ENCODE data around the gene CCNYL1. TPM values are rescaled to one million over a fixed set of nuclear protein-coding genes. Genes with fewer than 3 reads are reported as not detected.
"Not testable (repeated sequence)": the region's sequence is repeated elsewhere in the genome, so short reads cannot be mapped to it uniquely, and the experiment has no call there.

The CCNYL1 gene
- total RNA-seq, 2 experiments from 2014 or later, result 6.1 to 6.3 TPM

GRCh38 chr2:207683879-207684627, 27.4 kb upstream of the CCNYL1 start:
- no peak overlapping the region for H3K4me3 Mint-ChIP-seq
- H3K9me3 Mint-ChIP-seq (ENCODE audit: insufficient read depth), result no peaks in the 10 kb centered on the region
- DNase-seq (no peak), ATAC-seq (no peak)
- H3K4me1 Mint-ChIP-seq (ENCODE audit: low read depth), result no peaks in the 10 kb centered on the region
- H3K27me3 Mint-ChIP-seq (ENCODE audit: low read depth), result peaks cover 8% of the 10 kb centered on the region
- CTCF ChIA-PET, result interaction anchor here (0.8 to 1.3 kb wide), 4 partner anchors 8 to 388 kb away, joined by 3 to 4 read pairs (median 3); no protein-coding TSS in a partner anchor
- H3K27ac Mint-ChIP-seq, result no peak overlapping the region
- H3K36me3 Mint-ChIP-seq (ENCODE audit: low read depth), result no peaks in the 10 kb centered on the region
- POLR2A ChIA-PET, result no interaction called here

GRCh38 chr2:207686812-207687211, 24.6 kb upstream of the CCNYL1 start:
- H3K4me1 Mint-ChIP-seq (ENCODE audit: low read depth), result no peaks in the 10 kb centered on the region
- H3K36me3 Mint-ChIP-seq (ENCODE audit: low read depth), result no peaks in the 10 kb centered on the region
- POLR2A ChIA-PET, result no interaction called here
- CTCF ChIA-PET, result no interaction called here
- H3K9me3 Mint-ChIP-seq (ENCODE audit: insufficient read depth), result no peaks in the 10 kb centered on the region
- H3K4me3 Mint-ChIP-seq, result no peak overlapping the region
- ATAC-seq (no peak), DNase-seq (no peak)
- no peak overlapping the region for H3K27ac Mint-ChIP-seq
- no peaks in the 10 kb centered on the region for H3K27me3 Mint-ChIP-seq (ENCODE audit: low read depth)

GRCh38 chr2:207688597-207688996, 22.8 kb upstream of the CCNYL1 start:
- ATAC-seq, result no peak
- no peak overlapping the region for H3K4me3 Mint-ChIP-seq

GRCh38 chr2:207690845-207691461, 20.5 kb upstream of the CCNYL1 start:
- H3K36me3 Mint-ChIP-seq (ENCODE audit: low read depth); H3K9me3 Mint-ChIP-seq (ENCODE audit: insufficient read depth); H3K4me3 Mint-ChIP-seq; DNase-seq; H3K27me3 Mint-ChIP-seq (ENCODE audit: low read depth); H3K27ac Mint-ChIP-seq; ATAC-seq; H3K4me1 Mint-ChIP-seq (ENCODE audit: low read depth): not testable (repeated sequence)
- POLR2A ChIA-PET, result interaction anchor here (1.2 kb wide), 1 partner anchor 20 kb away, joined by 3 read pairs; the partner anchor contains the start of gene CCNYL1
- CTCF ChIA-PET, result interaction anchor here (1.2 to 1.9 kb wide), 2 partner anchors 15 to 57 kb away, joined by 3 to 4 read pairs; no protein-coding TSS in a partner anchor

More at GRCh38 chr2:207688597-207688996, 22.8 kb upstream of the CCNYL1 start:
- Mint-ChIP-seq H3K9me3 (ENCODE audit: insufficient read depth) (no peaks in the 10 kb centered on the region), H3K27ac (no peak overlapping the region), H3K4me1 (ENCODE audit: low read depth) (no peaks in the 10 kb centered on the region), H3K27me3 (ENCODE audit: low read depth) (no peaks in the 10 kb centered on the region), H3K36me3 (ENCODE audit: low read depth) (no peaks in the 10 kb centered on the region)
- CTCF ChIA-PET, result no interaction called here
- POLR2A ChIA-PET, result no interaction called here
- DNase-seq, result no peak

- no peak overlapping the region for H3K27ac Mint-ChIP-seq
- H3K9me3 Mint-ChIP-seq (ENCODE audit: insufficient read depth), result no peaks in the 10 kb centered on the region
- H3K27me3 Mint-ChIP-seq (ENCODE audit: low read depth), result peaks cover 2% of the 10 kb centered on the region
- peak; percentile 57 for DNase-seq
- no peaks in the 10 kb centered on the region for H3K4me1 Mint-ChIP-seq (ENCODE audit: low read depth)
- ChIA-PET POLR2A (interaction anchor here (1.3 kb wide), 1 partner anchor 67 kb away, joined by 3 read pairs; the partner anchor contains the start of gene METTL21A), CTCF (interaction anchor here (0.7 to 1.9 kb wide), 12 partner anchors 8 to 483 kb away, joined by 3 to 10 read pairs (median 3); partner anchors contain the start of gene CCNYL1)
- H3K4me3 Mint-ChIP-seq, result no peak overlapping the region
- H3K36me3 Mint-ChIP-seq (ENCODE audit: low read depth), result no peaks in the 10 kb centered on the region
- ATAC-seq, result peak; percentile 65
Observed at GRCh38 chr2:207692206-207693065, 19.0 kb upstream of the CCNYL1 start.

GRCh38 chr2:207693641-207694249, 17.7 kb upstream of the CCNYL1 start:
- H3K4me1 Mint-ChIP-seq (ENCODE audit: low read depth), result no peaks in the 10 kb centered on the region
- H3K36me3 Mint-ChIP-seq (ENCODE audit: low read depth), result no peaks in the 10 kb centered on the region
- DNase-seq (no peak), ATAC-seq (no peak)
- H3K27ac Mint-ChIP-seq, result no peak overlapping the region
- no peaks in the 10 kb centered on the region for H3K9me3 Mint-ChIP-seq (ENCODE audit: insufficient read depth)
- H3K4me3 Mint-ChIP-seq, result no peak overlapping the region
- H3K27me3 Mint-ChIP-seq (ENCODE audit: low read depth), result peaks cover 2% of the 10 kb centered on the region
- ChIA-PET CTCF (interaction anchor here (0.8 to 1.7 kb wide), 4 partner anchors 11 to 482 kb away, joined by 3 to 6 read pairs (median 4); partner anchors contain the start of gene CCNYL1), POLR2A (interaction anchor here (0.6 kb wide), 1 partner anchor 17 kb away, joined by 3 read pairs; the partner anchor contains the start of gene CCNYL1)

- Mint-ChIP-seq H3K36me3 (ENCODE audit: low read depth) (no peaks in the 10 kb centered on the region), H3K27me3 (ENCODE audit: low read depth) (peaks cover 2% of the 10 kb centered on the region), H3K9me3 (ENCODE audit: insufficient read depth) (no peaks in the 10 kb centered on the region), H3K4me3 (no peak overlapping the region), H3K4me1 (ENCODE audit: low read depth) (no peaks in the 10 kb centered on the region), H3K27ac (no peak overlapping the region)
- ChIA-PET POLR2A (no interaction called here), CTCF (no interaction called here)
- ATAC-seq, result no peak
- DNase-seq, result no peak
Observed at GRCh38 chr2:207694811-207695281, 16.6 kb upstream of the CCNYL1 start.

- Mint-ChIP-seq H3K27me3 (ENCODE audit: low read depth) (peaks cover 2% of the 10 kb centered on the region), H3K36me3 (ENCODE audit: low read depth) (no peaks in the 10 kb centered on the region), H3K9me3 (ENCODE audit: insufficient read depth) (no peaks in the 10 kb centered on the region), H3K4me3 (no peak overlapping the region), H3K4me1 (ENCODE audit: low read depth) (no peaks in the 10 kb centered on the region), H3K27ac (no peak overlapping the region)
- ATAC-seq (no peak), DNase-seq (no peak)
- CTCF ChIA-PET, result no interaction called here
- POLR2A ChIA-PET, result no interaction called here
Observed at GRCh38 chr2:207695293-207695692, 16.1 kb upstream of the CCNYL1 start.

- ATAC-seq; CTCF ChIA-PET; H3K4me1 Mint-ChIP-seq (ENCODE audit: low read depth); DNase-seq; H3K4me3 Mint-ChIP-seq; H3K27ac Mint-ChIP-seq; H3K36me3 Mint-ChIP-seq (ENCODE audit: low read depth); H3K27me3 Mint-ChIP-seq (ENCODE audit: low read depth); H3K9me3 Mint-ChIP-seq (ENCODE audit: insufficient read depth); POLR2A ChIA-PET: not testable (repeated sequence)
Observed at GRCh38 chr2:207696911-207697310, 14.5 kb upstream of the CCNYL1 start.

- Mint-ChIP-seq H3K4me3 (no peak overlapping the region), H3K4me1 (ENCODE audit: low read depth) (no peaks in the 10 kb centered on the region), H3K9me3 (ENCODE audit: insufficient read depth) (no peaks in the 10 kb centered on the region), H3K27ac (no peak overlapping the region), H3K27me3 (ENCODE audit: low read depth) (peaks cover 2% of the 10 kb centered on the region), H3K36me3 (ENCODE audit: low read depth) (no peaks in the 10 kb centered on the region)
- POLR2A ChIA-PET, result no interaction called here
- no peak for ATAC-seq
- CTCF ChIA-PET, result no interaction called here
- DNase-seq, result no peak
Observed at GRCh38 chr2:207697411-207697810, 14.0 kb upstream of the CCNYL1 start.

GRCh38 chr2:207698301-207698700, 13.1 kb upstream of the CCNYL1 start:
- Mint-ChIP-seq H3K27me3 (ENCODE audit: low read depth) (peaks cover 2% of the 10 kb centered on the region), H3K9me3 (ENCODE audit: insufficient read depth) (no peaks in the 10 kb centered on the region), H3K4me3 (no peak overlapping the region), H3K36me3 (ENCODE audit: low read depth) (no peaks in the 10 kb centered on the region), H3K4me1 (ENCODE audit: low read depth) (no peaks in the 10 kb centered on the region), H3K27ac (no peak overlapping the region)
- DNase-seq, result no peak
- no peak for ATAC-seq
- CTCF ChIA-PET, result no interaction called here
- POLR2A ChIA-PET, result no interaction called here

All from activated CD8-positive, alpha-beta T cell treated with anti-CD3 and anti-CD28 coated beads, Interleukin-2, amount 10 ng/mL, durations not matched to agents 7 days and 5 days (primary cell).